Mesenchymal stem cell (in vitro differentiated cells and primary cell): ENCODE data around the gene AFF1.

Experiments used
- DNase-seq: peaks from one replicate; pipeline ENCODE4 v3.0.0-alpha.2; 2013
- H2AFZ ChIP-seq: one replicate; pipeline ENCODE4 v1.6.1; 2013; ENCODE audit warnings: low read depth, mild to moderate bottlenecking, control low read depth, inconsistent platforms, low read length, moderate library complexity
- H2AK5ac ChIP-seq: 2 replicates; pipeline ENCODE4 v1.6.1; 2013; ENCODE audit warnings: low read length, moderate library complexity, mild to moderate bottlenecking, inconsistent platforms; ENCODE audit not compliant: severe bottlenecking
- H2BK120ac ChIP-seq: one replicate; pipeline ENCODE4 v1.6.1; 2013; ENCODE audit warnings: low read depth, mild to moderate bottlenecking, inconsistent platforms, low read length, moderate library complexity
- H2BK12ac ChIP-seq, 2 experiments: one replicate each; pipeline ENCODE4 v1.6.1; 2013; ENCODE audit warnings: inconsistent platforms in 2 of 2, low read length in 2 of 2, mild to moderate bottlenecking in 2 of 2, moderate library complexity in 2 of 2, control low read depth in 1 of 2
- H2BK15ac ChIP-seq: one replicate; pipeline ENCODE4 v1.6.1; 2013; ENCODE audit warnings: mild to moderate bottlenecking, low read depth, inconsistent platforms; ENCODE audit not compliant: poor library complexity, severe bottlenecking
- H2BK5ac ChIP-seq: 2 replicates; pipeline ENCODE4 v1.6.1; 2013; ENCODE audit warnings: low read depth, mild to moderate bottlenecking, low read length, control low read depth, inconsistent platforms; ENCODE audit not compliant: poor library complexity, severe bottlenecking
- H3K14ac ChIP-seq, 2 experiments: one replicate each; pipeline ENCODE4 v1.6.1; 2013; ENCODE audit warnings: inconsistent platforms in 2 of 2, low read length in 2 of 2, control low read depth in 1 of 2, mild to moderate bottlenecking in 1 of 2, moderate library complexity in 1 of 2
- H3K18ac ChIP-seq, 2 experiments: one replicate each; pipeline ENCODE4 v1.6.1; 2013; ENCODE audit warnings: inconsistent platforms in 2 of 2, low read length in 2 of 2, control low read depth in 1 of 2, low read depth in 1 of 2, mild to moderate bottlenecking in 1 of 2
- H3K23ac ChIP-seq, 2 experiments: one replicate each; pipeline ENCODE4 v1.6.1; 2013; ENCODE audit warnings: inconsistent platforms in 2 of 2, low read length in 2 of 2, mild to moderate bottlenecking in 2 of 2, moderate library complexity in 2 of 2, control low read depth in 1 of 2
- H3K27ac ChIP-seq: 2 replicates; pipeline ENCODE4 v1.5.1; 2013; ENCODE audit warnings: mild to moderate bottlenecking, moderate library complexity, low read length, control low read depth, inconsistent platforms; ENCODE audit not compliant: poor library complexity, severe bottlenecking
- H3K27me3 ChIP-seq, 2 experiments: 2 replicates each; pipeline versions ENCODE4 v1.6.1 to v1.7.0; 2013; ENCODE audit warnings: low read length in 2 of 2, mild to moderate bottlenecking in 2 of 2, moderate library complexity in 2 of 2, control low read depth in 1 of 2, inconsistent platforms in 1 of 2; ENCODE audit not compliant: control insufficient read depth in 1 of 2, insufficient read depth in 1 of 2
- H3K36me3 ChIP-seq, 2 experiments: 2 replicates each; pipeline versions ENCODE4 v1.6.1 to v1.7.0; 2013; ENCODE audit warnings: low read length in 2 of 2, control low read depth in 1 of 2, inconsistent platforms in 1 of 2, low read depth in 1 of 2, mild to moderate bottlenecking in 1 of 2; ENCODE audit not compliant: insufficient read depth in 2 of 2, control insufficient read depth in 1 of 2
- H3K4ac ChIP-seq, 2 experiments: one replicate each; pipeline ENCODE4 v1.6.1; 2013; ENCODE audit warnings: inconsistent platforms in 2 of 2, low read length in 2 of 2, mild to moderate bottlenecking in 2 of 2, moderate library complexity in 2 of 2, control low read depth in 1 of 2, low read depth in 1 of 2
- H3K4me1 ChIP-seq: 2 replicates; pipeline ENCODE4 v1.6.1; 2013; ENCODE audit warnings: low read depth, low read length, control low read depth; ENCODE audit not compliant: control insufficient read depth, insufficient read depth
- H3K4me2 ChIP-seq: 2 replicates; pipeline ENCODE4 v1.6.1; 2013; ENCODE audit warnings: low read length, mild to moderate bottlenecking, inconsistent platforms; ENCODE audit not compliant: poor library complexity, severe bottlenecking
- H3K4me3 ChIP-seq, 2 experiments: 2 replicates each; pipeline versions ENCODE4 v1.5.1 to v1.7.0; 2013; ENCODE audit warnings: low read length in 2 of 2, mild to moderate bottlenecking in 2 of 2, control low read depth in 1 of 2, low read depth in 1 of 2; ENCODE audit not compliant: insufficient read depth in 1 of 2
- H3K79me1 ChIP-seq: replicated peaks from 2 replicates; pipeline ENCODE4 v1.6.1; 2013; ENCODE audit warnings: mild to moderate bottlenecking, control low read depth, low read length, inconsistent platforms; ENCODE audit not compliant: poor library complexity, severe bottlenecking
- H3K9ac ChIP-seq: 2 replicates; pipeline ENCODE4 v1.7.0; 2013; ENCODE audit warnings: mild to moderate bottlenecking, low read length, moderate library complexity
- H3K9me3 ChIP-seq: 2 replicates; pipeline ENCODE4 v1.7.0; 2013; ENCODE audit warnings: mild to moderate bottlenecking, low read length; ENCODE audit not compliant: control insufficient read depth
- H4K8ac ChIP-seq: one replicate; pipeline ENCODE4 v1.6.1; 2013; ENCODE audit warnings: inconsistent platforms, mild to moderate bottlenecking, low read length, moderate library complexity
- H4K91ac ChIP-seq: one replicate; pipeline ENCODE4 v1.6.1; 2013; ENCODE audit warnings: mild to moderate bottlenecking, low read length, inconsistent platforms
- WGBS: methylation state at CpG from one replicate; pipeline ENCODE4 v1.1.7; 2013; ENCODE audit warnings: mixed read lengths; 5-methylcytosine and 5-hydroxymethylcytosine counted together

The AFF1 gene

DNA sequence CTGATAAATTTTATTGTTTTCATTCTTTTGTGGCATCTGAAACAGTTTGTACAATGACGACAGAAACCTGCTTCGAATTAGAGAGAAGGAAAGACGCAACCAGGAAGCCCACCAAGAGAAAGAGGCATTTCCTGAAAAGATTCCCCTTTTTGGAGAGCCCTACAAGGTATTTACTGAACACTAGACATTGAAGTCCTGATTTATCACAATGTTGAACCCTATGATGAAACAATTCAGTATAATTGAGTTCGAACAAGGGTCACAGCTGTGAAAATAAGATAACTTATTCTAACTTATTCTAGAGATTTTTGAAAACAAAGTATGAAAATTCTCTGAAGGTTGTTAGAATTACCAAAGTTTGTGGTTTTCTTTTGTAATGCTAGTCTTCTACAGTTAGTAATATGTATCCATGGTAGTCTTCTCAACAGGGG, 111.3 kb downstream of the AFF1 start:
- DNase-seq, result no peak
- Histone ChIP-seq H3K4ac (no peak overlapping the region), H3K27ac (no peak overlapping the region), H4K91ac (no peak overlapping the region), H2BK120ac (no peak overlapping the region), H3K4me1 (peaks cover 19% of the 10 kb centered on the region), H3K36me3 (peaks cover 12 to 29% of the 10 kb centered on the region in 2 experiments), H4K8ac (no peak overlapping the region), H2BK12ac (no peak overlapping the region), H3K14ac (no peak overlapping the region), H2AK5ac (peak overlapping the region; percentile 9), H3K27me3 (no peaks in the 10 kb centered on the region), H3K9me3 (no peaks in the 10 kb centered on the region), H2BK5ac (no peak overlapping the region), H3K18ac (no peak overlapping the region), H3K4me2 (no peak overlapping the region), H3K23ac (no peak overlapping the region), H2BK15ac (no peak overlapping the region), H2AFZ (no peak overlapping the region), H3K4me3 (peak overlapping the region in 1 of 2 experiments; percentile 75), H3K79me1 (peaks cover 36% of the 10 kb centered on the region), H3K9ac (peak overlapping the region; percentile 85)
- 94% methylated on average over 3 of the region's 4 CpGs for WGBS

DNA sequence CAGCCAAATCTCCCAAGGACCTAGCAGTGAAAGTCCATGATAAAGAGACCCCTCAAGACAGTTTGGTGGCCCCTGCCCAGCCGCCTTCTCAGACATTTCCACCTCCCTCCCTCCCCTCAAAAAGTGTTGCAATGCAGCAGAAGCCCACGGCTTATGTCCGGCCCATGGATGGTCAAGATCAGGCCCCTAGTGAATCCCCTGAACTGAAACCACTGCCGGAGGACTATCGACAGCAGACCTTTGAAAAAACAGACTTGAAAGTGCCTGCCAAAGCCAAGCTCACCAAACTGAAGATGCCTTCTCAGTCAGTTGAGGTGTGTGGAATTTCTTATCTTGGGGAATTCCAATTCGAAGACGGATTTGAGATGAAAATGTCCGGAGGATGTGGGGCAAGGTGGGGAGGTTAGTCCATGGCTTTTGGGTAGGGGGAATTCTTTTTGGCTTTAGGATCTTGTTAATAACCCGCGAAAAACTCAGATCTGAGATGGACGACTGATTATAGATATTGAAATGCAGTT, 112.5 kb downstream of the AFF1 start:
- Histone ChIP-seq H3K4me2 (no peak overlapping the region), H3K4me1 (peaks cover 17% of the 10 kb centered on the region), H4K8ac (no peak overlapping the region), H3K79me1 (peaks cover 40% of the 10 kb centered on the region), H4K91ac (no peak overlapping the region), H2BK120ac (no peak overlapping the region), H3K9me3 (no peaks in the 10 kb centered on the region), H2BK5ac (no peak overlapping the region), H2AFZ (no peak overlapping the region), H3K4me3 (no peak overlapping the region), H3K18ac (no peak overlapping the region), H3K36me3 (peaks cover 14 to 29% of the 10 kb centered on the region in 2 experiments), H3K27ac (no peak overlapping the region), H3K4ac (no peak overlapping the region), H2BK15ac (no peak overlapping the region), H2BK12ac (no peak overlapping the region), H3K23ac (no peak overlapping the region), H3K14ac (no peak overlapping the region), H2AK5ac (no peak overlapping the region), H3K27me3 (no peaks in the 10 kb centered on the region), H3K9ac (no peak overlapping the region)
- DNase-seq, result no peak
- whole genome bisulfite sequencing, result 95% methylated on average over 9 of the region's 11 CpGs

GRCh38 chr4:87049508-87049907, 114.7 kb downstream of the AFF1 start:
- no peak overlapping the region for H2AK5ac ChIP-seq
- H2BK15ac ChIP-seq, result no peak overlapping the region
- H3K27me3 ChIP-seq, result no peaks in the 10 kb centered on the region
- H2BK120ac ChIP-seq, result no peak overlapping the region
- H3K4me2 ChIP-seq, result no peak overlapping the region
- no peaks in the 10 kb centered on the region for H3K9me3 ChIP-seq
- H3K4me3 ChIP-seq, result no peak overlapping the region
- no peak overlapping the region for H2AFZ ChIP-seq
- DNase-seq, result no peak
- H3K14ac ChIP-seq, result no peak overlapping the region
- no peak overlapping the region for H4K8ac ChIP-seq
- no peak overlapping the region for H2BK12ac ChIP-seq
- H3K4me1 ChIP-seq, result peaks cover 9% of the 10 kb centered on the region
- no peak overlapping the region for H3K9ac ChIP-seq
- H3K79me1 ChIP-seq, result peaks cover 49% of the 10 kb centered on the region
- no peak overlapping the region for H2BK5ac ChIP-seq
- H4K91ac ChIP-seq, result no peak overlapping the region
- peaks cover 14 to 33% of the 10 kb centered on the region in 2 experiments for H3K36me3 ChIP-seq
- WGBS, result 98% methylated on average over 8 of the region's 9 CpGs
- no peak overlapping the region for H3K23ac ChIP-seq
- no peak overlapping the region for H3K18ac ChIP-seq
- no peak overlapping the region for H3K27ac ChIP-seq
- no peak overlapping the region for H3K4ac ChIP-seq

DNA sequence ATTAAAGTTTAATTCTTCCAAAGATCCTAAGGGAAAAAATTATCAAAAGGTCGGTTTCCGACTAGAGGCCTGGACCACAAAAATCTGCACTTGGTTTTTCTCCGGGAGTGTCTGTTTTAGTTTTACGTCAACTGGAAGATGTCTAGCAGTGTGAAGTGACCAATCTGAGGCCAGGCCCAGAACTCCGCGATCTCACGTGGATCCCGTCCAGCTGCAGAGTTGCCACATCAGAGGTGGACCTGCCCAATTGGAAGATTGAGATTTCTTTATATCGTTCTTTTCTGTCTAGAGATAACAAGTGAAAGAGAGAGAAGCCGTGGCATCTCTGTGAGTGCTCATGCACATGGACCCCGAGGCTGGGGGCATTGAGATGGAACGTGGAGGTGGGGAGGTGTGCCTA, 115.8 kb downstream of the AFF1 start:
- Histone ChIP-seq H4K8ac (no peak overlapping the region), H3K36me3 (peaks cover 14 to 33% of the 10 kb centered on the region in 2 experiments)

More for the DNA sequence above, 115.8 kb downstream of the AFF1 start:
- WGBS, result 97% methylated on average over 12 of the region's 12 CpGs
- Histone ChIP-seq H3K23ac (no peak overlapping the region), H3K14ac (no peak overlapping the region), H3K4me3 (no peak overlapping the region), H3K79me1 (peaks cover 53% of the 10 kb centered on the region), H3K4ac (no peak overlapping the region), H2BK120ac (no peak overlapping the region), H3K4me2 (no peak overlapping the region), H3K27ac (no peak overlapping the region), H3K18ac (no peak overlapping the region), H4K91ac (no peak overlapping the region), H2AK5ac (no peak overlapping the region), H3K9ac (no peak overlapping the region), H3K9me3 (no peaks in the 10 kb centered on the region), H2BK15ac (no peak overlapping the region), H2BK12ac (no peak overlapping the region), H3K27me3 (no peaks in the 10 kb centered on the region), H2AFZ (no peak overlapping the region), H2BK5ac (no peak overlapping the region), H3K4me1 (peaks cover 5% of the 10 kb centered on the region)
- no peak for DNase-seq
